Stimulated activated CD8-positive, alpha-beta memory T cell treated with anti-CD3 and anti-CD28 coated beads, Interleukin-4, amount 100 ng/mL, for 24 hours (primary cell): ENCODE results near the gene IGIP.
"Not testable (repeated sequence)": the region's sequence is repeated elsewhere in the genome, so short reads cannot be mapped to it uniquely, and the experiment has no call there.

ENCODE experiments used
- DNase-seq: peaks from one replicate; pipeline ENCODE4 v3.0.0-alpha.2; 2020; ENCODE audit warnings: low read depth

IGIP gene

GRCh38 chr5:140142856-140143255 is 17.1 kb downstream of the IGIP start:
- DNase-seq: no peak

GRCh38 chr5:140143521-140144258 is 18.0 kb downstream of the IGIP start:
- DNase-seq: no peak

DNA sequence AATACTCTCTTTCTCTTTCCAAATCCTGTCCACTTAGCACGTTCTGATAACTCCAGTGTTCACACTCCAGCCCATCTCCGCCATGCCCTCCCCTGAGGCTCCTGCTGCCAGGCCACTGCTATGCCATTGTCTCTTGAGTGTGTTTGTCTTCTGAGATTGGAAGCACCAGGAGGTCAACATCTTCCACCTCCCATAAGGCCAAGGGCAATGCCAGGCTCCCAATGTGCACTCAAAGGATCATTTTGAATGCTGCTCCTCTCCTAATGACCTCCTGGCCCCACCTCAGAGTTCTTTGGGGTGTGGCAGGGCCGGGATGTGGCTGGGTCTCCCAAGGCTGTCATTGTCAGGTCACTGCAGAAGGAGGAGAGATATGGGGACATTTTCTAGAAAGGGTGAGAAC is 19.5 kb downstream of the IGIP start:
- DNase-seq: no peak

- peak; percentile 26 for DNase-seq
These were observed 20.2 kb downstream of the IGIP start for GRCh38 chr5:140145818-140146522.

GRCh38 chr5:140146523-140146842 is 20.7 kb downstream of the IGIP start:
- no peak for DNase-seq

- DNase-seq: no peak
These were observed 21.7 kb downstream of the IGIP start for GRCh38 chr5:140147460-140147859.

- DNase-seq: no peak
These were observed 22.8 kb downstream of the IGIP start for GRCh38 chr5:140148508-140148907.

DNA sequence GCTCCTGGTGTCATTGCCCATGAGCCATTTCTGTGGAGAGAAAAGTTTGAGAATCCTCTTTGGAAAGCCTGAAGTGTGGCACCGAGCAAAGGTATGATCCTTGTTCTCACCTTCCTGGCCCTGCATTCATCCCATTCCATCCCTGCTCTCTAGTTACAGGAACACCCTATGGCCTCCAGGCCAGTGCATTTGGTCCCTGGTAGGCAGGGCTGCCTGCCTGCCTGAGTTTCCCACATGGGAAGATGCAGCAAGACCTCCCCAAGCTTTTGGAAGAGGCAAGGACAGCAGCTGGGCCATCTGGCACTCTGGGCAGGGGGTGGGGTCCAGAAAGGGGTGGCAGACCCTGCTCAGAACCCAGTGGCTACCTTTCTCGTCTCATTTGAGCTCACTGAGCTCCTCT is 24.5 kb downstream of the IGIP start:
- DNase-seq: no peak

GRCh38 chr5:140151144-140152021 is 25.6 kb downstream of the IGIP start:
- DNase-seq: no peak

GRCh38 chr5:140152022-140152999 is 26.6 kb downstream of the IGIP start:
- no peak for DNase-seq

- no peak for DNase-seq
These were observed 27.5 kb downstream of the IGIP start for GRCh38 chr5:140153255-140153654.

DNA sequence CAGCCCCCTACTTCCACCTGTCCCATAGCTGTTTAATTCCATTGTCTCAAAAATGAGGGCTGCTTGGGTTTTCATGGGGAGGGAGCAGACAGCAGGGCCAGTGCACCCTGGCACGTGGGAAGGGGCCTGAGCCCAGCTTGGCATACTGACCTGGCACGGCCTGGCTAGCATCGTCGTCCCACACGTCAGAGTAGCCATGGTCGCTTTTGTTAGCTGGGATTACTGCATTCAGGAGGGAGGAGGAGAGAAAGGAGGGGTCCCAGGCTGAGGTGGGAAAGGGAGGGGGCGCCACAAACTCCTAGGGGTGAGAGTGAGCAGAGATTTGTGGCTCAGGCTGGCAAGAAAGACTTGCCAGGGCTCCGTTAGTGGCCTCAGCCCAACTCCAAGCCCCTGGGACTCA is 28.2 kb downstream of the IGIP start:
- no peak for DNase-seq

DNA sequence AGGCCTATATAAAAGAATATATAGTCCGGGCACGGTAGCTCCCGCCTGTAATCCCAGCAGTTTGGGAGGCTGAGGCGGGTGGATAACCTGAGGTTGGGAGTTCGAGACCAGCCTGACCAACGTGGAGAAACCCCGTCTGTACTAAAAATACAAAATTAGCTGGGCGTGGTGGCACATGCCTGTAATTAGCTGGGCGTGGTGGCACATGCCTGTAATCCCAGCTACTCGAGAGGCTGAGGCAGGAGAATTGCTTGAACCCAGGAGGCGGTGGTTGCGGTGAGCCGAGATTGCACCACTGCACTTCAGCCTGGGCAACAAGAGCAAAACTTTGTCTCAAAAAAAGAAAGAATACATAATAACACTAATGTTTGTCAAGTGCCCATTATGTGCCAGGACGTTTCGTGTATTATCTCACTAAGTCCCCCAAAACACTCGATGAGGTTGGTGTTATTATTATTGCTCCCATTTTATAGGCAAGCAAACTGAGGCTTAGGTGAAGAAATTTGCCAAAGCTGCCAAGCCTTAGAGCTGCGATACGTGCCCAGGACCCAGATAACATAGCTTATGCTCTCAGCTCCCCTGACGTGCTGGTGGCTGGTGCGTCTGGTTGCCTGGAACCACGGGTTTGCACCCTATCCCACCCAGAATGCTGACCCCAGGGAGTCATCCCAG is 29.1 kb downstream of the IGIP start:
- DNase-seq: not testable (repeated sequence)

- peak; percentile 76 for DNase-seq
These were observed 31.5 kb downstream of the IGIP start for GRCh38 chr5:140157032-140157781.

DNA sequence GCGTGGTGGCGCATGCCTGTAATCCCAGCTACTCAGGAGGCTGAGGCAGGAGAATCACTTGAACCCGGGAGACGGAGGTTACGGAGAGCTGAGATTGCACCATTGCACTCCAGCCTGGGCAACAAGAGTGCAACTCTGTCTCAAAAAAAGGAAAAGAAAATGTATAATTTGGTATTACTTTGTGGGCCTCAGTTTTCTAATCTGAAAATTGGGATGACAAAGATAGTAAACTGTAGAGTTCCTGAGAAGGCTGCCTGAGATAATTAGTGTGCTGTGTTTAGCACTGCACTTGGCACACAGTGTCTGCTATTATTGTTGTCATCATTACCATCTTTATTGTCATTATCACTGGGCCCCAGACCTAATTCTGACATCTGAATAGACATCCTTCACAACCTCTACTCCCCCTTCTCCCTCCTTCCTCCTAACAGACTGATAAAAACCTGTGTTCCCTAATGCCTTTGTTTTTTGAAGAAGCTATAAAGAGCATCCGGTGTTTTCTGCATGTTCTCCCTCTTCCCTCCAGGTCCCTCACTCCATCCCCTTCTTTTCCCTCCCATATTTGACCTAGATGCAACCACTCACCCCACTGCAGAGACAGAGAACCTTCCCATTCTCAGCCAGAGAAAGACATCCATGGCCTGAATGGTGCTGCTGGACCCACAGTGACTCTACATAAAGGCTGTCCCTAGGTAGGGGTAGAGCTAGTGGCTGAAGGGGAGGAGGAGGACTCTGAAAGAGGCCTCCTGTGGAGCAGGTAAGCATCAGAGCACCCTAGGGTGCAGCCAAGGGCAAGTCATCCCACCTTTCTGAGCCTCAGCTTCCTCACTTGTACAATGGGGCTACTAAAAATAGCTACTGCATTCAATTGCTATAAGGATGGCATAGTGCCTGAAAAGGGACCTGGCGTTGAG is 33.5 kb downstream of the IGIP start:
- DNase-seq: no peak

- DNase-seq: no peak
These were observed 36.5 kb downstream of the IGIP start for GRCh38 chr5:140162275-140162674.

GRCh38 chr5:140162781-140163180 is 37.0 kb downstream of the IGIP start:
- no peak for DNase-seq

DNA sequence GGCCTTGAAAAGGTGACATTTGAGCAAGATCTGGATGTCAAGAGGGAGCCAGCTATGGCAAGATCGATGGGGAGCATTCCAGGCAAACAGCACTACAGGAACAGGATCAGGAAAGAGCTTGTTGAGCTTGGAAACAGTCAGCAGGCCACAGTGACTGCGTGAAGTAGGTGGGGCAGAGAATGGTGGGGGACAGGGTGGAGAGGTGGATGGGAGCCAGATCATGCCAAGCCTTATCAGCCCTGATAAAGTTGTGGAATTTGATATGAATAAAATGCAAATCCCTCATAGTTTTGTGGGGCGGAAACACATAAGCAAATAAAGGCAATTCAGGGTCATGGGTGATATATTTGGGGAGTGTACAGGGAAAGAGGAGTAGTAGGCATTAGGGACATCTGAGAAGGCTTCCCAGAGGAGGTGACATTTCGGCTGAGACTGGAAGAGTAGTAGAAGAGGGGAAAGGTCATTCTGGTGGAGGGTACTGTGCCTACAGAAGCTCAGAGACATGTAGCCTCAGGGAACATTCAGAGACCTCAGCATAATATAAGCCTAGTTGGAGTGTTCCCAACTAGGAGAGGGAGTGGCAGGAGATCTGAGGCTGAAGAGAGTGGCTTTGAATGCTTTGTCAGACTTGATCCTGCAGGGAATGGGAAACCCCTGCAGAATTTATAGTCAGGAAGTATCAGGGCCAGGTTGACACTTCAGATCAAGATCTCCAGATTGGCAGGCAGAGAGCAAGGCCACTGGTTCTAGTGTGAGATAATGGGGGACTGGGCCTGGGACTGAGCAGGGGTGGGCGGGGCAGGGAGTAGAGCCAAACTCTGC is 39.6 kb downstream of the IGIP start:
- no peak for DNase-seq
